NCI-H187 (cell line): ENCODE measurements around the gene COP1.
"Not testable (repeated sequence)": the region's sequence is repeated elsewhere in the genome, so short reads cannot be mapped to it uniquely, and the experiment has no call there.

ENCODE experiments used
- DNase-seq, 2 experiments: peaks; one replicate each; lab custom pipeline; 2025; lab: John Stamatoyannopoulos, UW

COP1 gene

GRCh38 chr1:176206961-176207902 is at the start of gene COP1:
Gene COP1 (minus strand): TSS chr1:176207286. CDS start chr1:176206978, 308 bp downstream.
- peak; percentile 99 for DNase-seq

GRCh38 chr1:176252191-176252590 is 45.1 kb upstream of the COP1 start:
- DNase-seq = no peak

- DNase-seq = no peak
Observed at GRCh38 chr1:176244851-176245250, 37.8 kb upstream of the COP1 start.

GRCh38 chr1:176243746-176244145 is 36.7 kb upstream of the COP1 start:
- no peak for DNase-seq

GRCh38 chr1:176241385-176242015 is 34.4 kb upstream of the COP1 start:
- no peak for DNase-seq

- not testable (repeated sequence) for DNase-seq
Observed at GRCh38 chr1:176233657-176234056, 26.6 kb upstream of the COP1 start.

GRCh38 chr1:176227579-176227978 is 20.5 kb upstream of the COP1 start:
- DNase-seq = no peak

GRCh38 chr1:176225911-176226310 is 18.8 kb upstream of the COP1 start:
- DNase-seq = no peak

GRCh38 chr1:176225479-176225875 is 18.4 kb upstream of the COP1 start:
- no peak for DNase-seq

GRCh38 chr1:176222196-176222595 is 15.1 kb upstream of the COP1 start:
- DNase-seq = no peak

- DNase-seq = no peak
Observed at GRCh38 chr1:176220100-176220689, 13.1 kb upstream of the COP1 start.

GRCh38 chr1:176217461-176218099 is 10.5 kb upstream of the COP1 start:
- no peak for DNase-seq

GRCh38 chr1:176216031-176216430 is 8.9 kb upstream of the COP1 start:
- DNase-seq = no peak

- DNase-seq = no peak
Observed at GRCh38 chr1:176211396-176212165, 4.5 kb upstream of the COP1 start.

- no peak for DNase-seq
Observed at GRCh38 chr1:176208034-176208433, 948 bp upstream of the COP1 start.

GRCh38 chr1:176206006-176206960 is 803 bp downstream of the COP1 start:
- DNase-seq = peak; percentile 14 to 36

GRCh38 chr1:176205332-176205914 is 1.7 kb downstream of the COP1 start:
- DNase-seq = no peak

GRCh38 chr1:176204655-176205054 is 2.4 kb downstream of the COP1 start:
- not testable (repeated sequence) for DNase-seq

GRCh38 chr1:176203735-176204134 is 3.4 kb downstream of the COP1 start:
- DNase-seq = no peak

- no peak for DNase-seq
Observed at GRCh38 chr1:176201568-176201967, 5.5 kb downstream of the COP1 start.
